Uterus (tissue), 4 donors: Measurements from ENCODE around the gene HNRNPUL1. TPM values are rescaled to one million over a fixed set of nuclear protein-coding genes. Genes with fewer than 3 reads are reported as not detected.
"Not testable (repeated sequence)": the region's sequence is repeated elsewhere in the genome, so short reads cannot be mapped to it uniquely, and the experiment has no call there.

ENCODE experiments used
- DNase-seq, 2 donors: peaks; one replicate each; pipeline ENCODE4 v3.0.0-alpha.2; 2019 to 2020
- H3K27ac ChIP-seq, 2 donors: fragments of 200-600 bp; sonication (generic); 1 replicate in 1 of 2; 2 replicates in 1 of 2; pipeline ENCODE4 v1.5.1; 2016 to 2018
- H3K27me3 ChIP-seq, 2 donors: fragments of 200-600 bp; sonication (generic); one replicate each; pipeline ENCODE4 v1.5.1; 2018 to 2019; ENCODE audit warnings: control low read depth in 1 of 2
- H3K36me3 ChIP-seq, 2 donors: fragments of 200-600 bp; sonication (generic); one replicate each; pipeline ENCODE4 v1.5.1; 2019; ENCODE audit warnings: control low read depth in 1 of 2
- H3K4me1 ChIP-seq, 2 donors: fragments of 200-600 bp; sonication (generic); one replicate each; pipeline ENCODE4 v1.5.1; 2018 to 2019; ENCODE audit warnings: control low read depth in 1 of 2
- H3K4me3 ChIP-seq, 2 donors: fragments of 200-600 bp; sonication (generic); 1 replicate in 1 of 2; 2 replicates in 1 of 2; pipeline ENCODE4 v1.5.1; 2018 to 2019; ENCODE audit warnings: mild to moderate bottlenecking in 1 of 2
- H3K9me3 ChIP-seq, 2 donors: fragments of 200-600 bp; sonication (generic); one replicate each; pipeline ENCODE4 v1.5.1; 2019; ENCODE audit warnings: control low read depth in 1 of 2
- POLR2A ChIP-seq, 2 donors: fragments of 450-650 bp; IDR thresholded peaks; one replicate each; pipeline ENCODE4 v1.6.1; 2016; ENCODE audit warnings: antibody characterized with exemption in 2 of 2, mild to moderate bottlenecking in 1 of 2, moderate library complexity in 1 of 2
- intact Hi-C: fragments of 100-400 bp; cut with DNase I; formaldehyde crosslinking; loops from one replicate; pipeline ENCODE4 v1.15.1; 2023; ENCODE audit warnings: low total_unique reads
- total RNA-seq, 4 donors: library from RNA; depleted of rRNA in 3 of 4; stranded (reverse); fragments of >200 nt in 3 of 4; gene quantifications; one replicate each; pipeline versions ENCODE4 v1.1.0 to v1.2.4, GENCODE V29; 2014 to 2023
- TF ChIP-seq, protein P1 (sequence below), 4 experiments: fragments of 200-600 bp in 2 of 4; fragments of 450-650 bp in 2 of 4; sonication (generic) in 2 of 4; IDR thresholded peaks; one replicate each; pipeline ENCODE4 v1.5.1; 2016 to 2019; ENCODE audit warnings: antibody characterized with exemption in 4 of 4, mild to moderate bottlenecking in 2 of 4, moderate library complexity in 1 of 4
- donor health status: DM: yes; HTN: yes; CAD: no.

HNRNPUL1 gene
- total RNA-seq, 4 donors from 2014 or later, result 49.7 to 219 (median 87.4) TPM

DNA sequence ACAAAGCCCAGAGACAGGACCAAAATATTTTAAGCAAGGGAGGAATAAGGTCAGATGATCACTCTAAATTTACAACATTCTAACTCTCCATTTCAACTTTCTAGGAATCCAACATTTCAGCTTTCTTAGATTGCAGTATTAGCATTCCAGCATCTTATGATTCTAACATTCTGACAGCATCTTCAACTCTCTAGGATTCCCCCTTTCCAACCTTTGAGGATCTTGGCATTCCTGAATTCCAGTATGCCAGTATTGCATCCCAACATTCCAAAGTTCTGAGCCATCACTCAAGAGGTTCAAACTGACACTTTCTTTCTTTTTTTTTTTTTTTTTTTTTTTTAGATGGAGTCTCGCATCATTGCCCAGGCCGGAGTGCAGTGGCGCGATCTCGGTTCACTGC, 75.8 kb downstream of the HNRNPUL1 start:
- Histone ChIP-seq H3K4me3 (no peak overlapping the region), H3K36me3 (no peaks in the 10 kb centered on the region), H3K27ac (no peak overlapping the region), H3K4me1 (no peaks in the 10 kb centered on the region), H3K27me3 (no peaks in the 10 kb centered on the region), H3K9me3 (no peaks in the 10 kb centered on the region)
- no peak for TF ChIP-seq POLR2A (IDR thresholded peaks at IDR 0.05)
- TF ChIP-seq, protein P1, sequence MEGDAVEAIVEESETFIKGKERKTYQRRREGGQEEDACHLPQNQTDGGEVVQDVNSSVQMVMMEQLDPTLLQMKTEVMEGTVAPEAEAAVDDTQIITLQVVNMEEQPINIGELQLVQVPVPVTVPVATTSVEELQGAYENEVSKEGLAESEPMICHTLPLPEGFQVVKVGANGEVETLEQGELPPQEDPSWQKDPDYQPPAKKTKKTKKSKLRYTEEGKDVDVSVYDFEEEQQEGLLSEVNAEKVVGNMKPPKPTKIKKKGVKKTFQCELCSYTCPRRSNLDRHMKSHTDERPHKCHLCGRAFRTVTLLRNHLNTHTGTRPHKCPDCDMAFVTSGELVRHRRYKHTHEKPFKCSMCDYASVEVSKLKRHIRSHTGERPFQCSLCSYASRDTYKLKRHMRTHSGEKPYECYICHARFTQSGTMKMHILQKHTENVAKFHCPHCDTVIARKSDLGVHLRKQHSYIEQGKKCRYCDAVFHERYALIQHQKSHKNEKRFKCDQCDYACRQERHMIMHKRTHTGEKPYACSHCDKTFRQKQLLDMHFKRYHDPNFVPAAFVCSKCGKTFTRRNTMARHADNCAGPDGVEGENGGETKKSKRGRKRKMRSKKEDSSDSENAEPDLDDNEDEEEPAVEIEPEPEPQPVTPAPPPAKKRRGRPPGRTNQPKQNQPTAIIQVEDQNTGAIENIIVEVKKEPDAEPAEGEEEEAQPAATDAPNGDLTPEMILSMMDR (IDR thresholded peaks at IDR 0.05), result no peak
- DNase-seq, result no peak
- intact Hi-C loops, result no loop called here

DNA sequence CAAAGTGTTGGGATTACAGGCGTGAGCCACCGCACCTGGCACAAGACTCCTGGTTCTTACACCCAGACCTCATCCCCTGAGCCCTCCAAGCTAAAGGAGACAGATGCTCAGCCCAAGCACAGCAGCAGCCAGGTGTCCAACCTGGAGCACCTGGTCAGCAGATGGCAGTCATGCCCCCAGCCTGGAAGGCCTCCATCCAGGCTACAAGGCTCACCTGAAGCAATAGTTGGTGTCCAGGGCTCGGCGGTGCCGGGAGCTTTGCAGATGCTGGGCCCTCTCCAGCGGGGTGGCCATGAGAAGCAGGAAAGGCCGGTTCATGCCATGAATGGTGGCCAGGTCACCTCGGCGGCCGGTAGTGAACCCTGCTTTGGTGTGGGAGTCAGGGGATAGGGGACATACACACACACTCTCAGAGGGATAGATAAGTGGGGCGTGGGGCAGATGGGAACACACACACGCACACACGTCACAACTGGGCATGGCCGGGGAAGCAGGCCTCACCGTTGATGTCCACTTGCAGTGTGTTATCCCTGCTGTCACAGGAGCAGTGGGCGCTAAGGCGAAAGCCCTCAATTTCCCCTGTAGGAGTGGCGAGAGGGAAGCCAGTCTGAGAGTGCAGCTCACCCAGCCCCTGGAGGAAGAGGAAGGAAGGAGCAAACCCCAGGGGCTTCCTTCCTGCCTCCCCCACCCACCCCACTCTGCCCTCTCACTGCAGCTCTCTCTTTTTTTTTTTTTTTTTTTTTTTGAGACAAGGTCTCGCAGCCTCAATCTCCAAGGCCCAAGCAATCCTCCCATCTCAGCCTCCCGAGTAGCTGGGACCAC, 77.7 kb downstream of the HNRNPUL1 start:
- H3K4me1 ChIP-seq, result no peaks in the 10 kb centered on the region
- no peak overlapping the region for H3K27ac ChIP-seq
- no peaks in the 10 kb centered on the region for H3K27me3 ChIP-seq
- no peaks in the 10 kb centered on the region for H3K9me3 ChIP-seq
- no peak for DNase-seq
- no peaks in the 10 kb centered on the region for H3K36me3 ChIP-seq
- TF ChIP-seq, protein P1 (IDR thresholded peaks at IDR 0.05), result no peak
- TF ChIP-seq POLR2A (IDR thresholded peaks at IDR 0.05), result no peak
- no peak overlapping the region for H3K4me3 ChIP-seq
- intact Hi-C loops, result no loop called here

GRCh38 chr19:41344162-41344561, 80.0 kb downstream of the HNRNPUL1 start:
- TF ChIP-seq, protein P1 (IDR thresholded peaks at IDR 0.05), result no peak
- no peak for TF ChIP-seq POLR2A (IDR thresholded peaks at IDR 0.05)
- intact Hi-C loops, result no loop called here
- H3K4me1 ChIP-seq, result no peaks in the 10 kb centered on the region
- no peak for DNase-seq
- H3K4me3 ChIP-seq, result no peak overlapping the region
- no peak overlapping the region for H3K27ac ChIP-seq
- no peaks in the 10 kb centered on the region for H3K27me3 ChIP-seq
- H3K9me3 ChIP-seq, result no peaks in the 10 kb centered on the region
- no peaks in the 10 kb centered on the region for H3K36me3 ChIP-seq

GRCh38 chr19:41346916-41347315, 82.7 kb downstream of the HNRNPUL1 start:
- H3K4me3 ChIP-seq, H3K27ac ChIP-seq, H3K9me3 ChIP-seq, H3K27me3 ChIP-seq, intact Hi-C loops, H3K4me1 ChIP-seq, H3K36me3 ChIP-seq, DNase-seq: not testable (repeated sequence)

DNA sequence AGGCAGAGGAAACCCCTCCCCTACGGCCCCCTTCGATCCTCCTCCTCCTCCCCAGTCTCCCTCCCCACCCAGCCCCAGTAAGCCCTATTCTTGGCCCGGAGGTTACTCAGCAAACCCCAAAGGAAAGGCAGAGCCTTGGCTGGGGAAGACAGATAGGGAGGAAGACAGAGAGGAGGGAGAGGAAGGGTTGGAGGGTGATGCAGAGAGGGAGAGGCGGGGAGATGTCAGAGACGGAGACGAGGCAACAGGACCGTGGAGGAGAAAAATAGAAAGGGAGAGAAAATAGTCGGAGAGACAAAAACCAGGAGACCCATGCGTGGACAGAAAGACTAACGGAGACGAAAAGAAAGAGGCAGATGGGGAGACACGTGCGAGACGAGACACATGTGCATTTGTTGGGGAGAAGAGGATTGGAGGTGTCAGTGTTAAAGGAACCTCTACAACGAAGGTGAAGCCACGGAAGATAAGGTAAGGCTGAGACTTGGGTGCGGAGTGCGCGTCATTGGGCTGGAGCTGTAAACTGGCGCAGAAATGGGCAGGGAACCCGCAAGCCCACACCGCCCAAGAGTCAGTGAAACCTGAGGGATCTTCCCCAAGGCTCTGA, 86.7 kb downstream of the HNRNPUL1 start:
- peaks cover 0 to 6% of the 10 kb centered on the region in 2 donors for H3K4me1 ChIP-seq
- intact Hi-C loops, result no loop called here

More for the DNA sequence above, 86.7 kb downstream of the HNRNPUL1 start:
- Histone ChIP-seq H3K4me3 (peak overlapping the region; percentile 65 to 70), H3K36me3 (no peaks in the 10 kb centered on the region), H3K9me3 (no peaks in the 10 kb centered on the region), H3K27me3 (no peaks in the 10 kb centered on the region), H3K27ac (peak overlapping the region; percentile 90 to 96)
- DNase-seq, result no peak
- no peak for TF ChIP-seq POLR2A (IDR thresholded peaks at IDR 0.05)
- TF ChIP-seq, protein P1 (IDR thresholded peaks at IDR 0.05), result no peak
